Measurements from ENCODE around the gene AP1G2. TPM values are rescaled to one million over a fixed set of nuclear protein-coding genes. Genes with fewer than 3 reads are reported as not detected.

AP1G2 gene
- total RNA-seq (2022; extraction: Qiagen RNA extraction) = 35.3 to 51.0 TPM (median 48.3 TPM) in 5 replicates

DNA sequence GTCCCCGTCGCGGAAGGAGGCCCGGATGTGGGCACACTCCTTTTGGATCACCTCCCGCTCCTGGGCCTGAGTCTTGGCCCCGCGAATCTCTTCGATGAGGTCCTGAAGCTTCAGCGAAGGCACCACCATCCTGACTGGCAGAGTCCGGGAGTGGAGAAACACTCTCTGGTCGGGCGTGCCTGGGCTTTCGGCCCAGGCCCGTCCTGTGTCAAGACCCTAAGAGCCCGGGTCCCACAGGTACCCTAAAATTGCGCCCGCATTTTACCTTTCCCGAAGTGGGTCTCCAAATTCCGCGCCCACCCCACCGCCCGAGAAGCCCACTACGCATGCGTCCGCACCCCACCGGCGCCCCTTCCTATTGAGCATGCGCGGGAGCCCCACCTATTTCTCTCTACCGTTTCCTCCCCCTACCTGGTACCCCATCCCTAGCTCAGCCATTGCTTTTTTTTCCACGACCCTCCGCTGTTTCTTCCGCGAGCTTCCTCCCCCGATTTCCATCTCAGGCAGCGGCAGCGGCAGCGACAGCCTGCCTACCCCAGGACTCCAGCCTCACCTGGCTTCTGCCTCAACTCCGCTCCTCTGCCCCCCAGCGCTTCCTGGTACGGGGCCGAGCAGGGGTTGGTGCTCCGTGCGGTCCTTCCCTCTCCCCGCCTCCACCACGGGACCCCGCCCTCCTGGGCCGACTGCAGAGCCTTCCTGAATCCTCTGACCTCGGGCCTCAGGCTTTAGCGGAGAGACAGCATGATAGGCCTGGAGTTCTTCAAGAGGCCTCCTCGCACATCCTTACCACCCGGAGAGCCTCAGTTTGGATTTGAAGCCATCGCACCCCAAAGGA is at the start of gene AP1G2:
TSS of gene AP1G2 (minus strand) at position 606 of the 835 bp plus-strand sequence. CDS start at position 129, 477 bp downstream.

GRCh38 chr14:23578560-23579310 is 11.1 kb upstream of the AP1G2 start, which contains the start of gene JPH4:
Gene JPH4 (minus strand): TSS chr14:23578790. CDS start chr14:23577453, 1,337 bp downstream.

GRCh38 chr14:23555882-23556699 is 11.5 kb downstream of the AP1G2 start, which contains the start of gene THTPA:
Gene THTPA (plus strand): TSS chr14:23556271. CDS start chr14:23556758, 487 bp downstream.

DNA sequence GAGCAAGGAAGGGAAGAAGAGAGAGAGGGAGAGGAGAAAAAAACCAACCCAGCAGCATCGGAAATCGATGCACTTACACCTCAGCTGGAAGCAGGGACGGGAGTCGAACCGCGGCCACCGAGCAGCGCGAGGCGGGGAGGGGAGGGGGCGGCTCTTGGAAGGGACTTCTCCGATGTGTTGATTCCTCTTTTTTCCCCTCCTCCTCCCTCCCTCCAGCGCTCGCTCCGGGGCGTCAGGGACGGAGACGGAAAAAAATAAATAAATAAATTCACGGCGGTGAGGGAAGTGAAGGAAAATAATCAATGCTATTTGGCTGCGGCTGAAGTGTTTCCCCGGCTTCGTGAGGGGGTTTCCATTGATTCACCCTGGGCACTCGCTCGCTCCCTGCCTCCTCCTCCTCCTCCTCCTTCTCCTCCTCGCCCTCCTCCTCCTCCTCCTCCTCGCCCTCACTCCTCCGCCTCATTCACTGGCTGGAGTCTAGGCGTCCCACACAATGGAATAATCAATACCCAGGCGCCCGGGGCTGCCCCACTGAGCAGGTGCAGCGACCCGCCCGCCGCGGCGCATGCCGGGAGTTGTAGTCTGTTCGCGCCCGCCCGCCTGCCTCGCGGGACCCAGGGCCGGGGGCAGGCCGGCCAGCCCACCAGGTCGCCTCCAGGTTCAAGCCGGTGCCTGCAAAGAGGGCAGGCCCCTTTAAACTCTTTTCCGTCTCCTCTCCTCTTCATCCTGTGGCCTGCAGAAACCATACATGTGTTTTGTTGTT is 16.1 kb downstream of the AP1G2 start, which contains the start of gene ZFHX2:
TSS of gene ZFHX2 (minus strand) at position 500 of the 763 bp plus-strand sequence. CDS start 16,440 bp downstream, outside the sequence.

Other genes with a start within 250 kb of the AP1G2 start
- 132 to 144 TPM (median 142 TPM) in 5 replicates for gene PABPN1, start 246.3 kb downstream of the AP1G2 start, total RNA-seq (2022; extraction: Qiagen RNA extraction)
- gene SLC22A17, start 214.9 kb downstream of the AP1G2 start, total RNA-seq (2022; extraction: Qiagen RNA extraction) = 5.5 to 7.4 TPM (median 6.7 TPM) in 5 replicates
- not detected in 5 replicates for gene EFS, start 202.6 kb downstream of the AP1G2 start, total RNA-seq (2022; extraction: Qiagen RNA extraction)
- not detected in 5 replicates for gene IL25, start 195.0 kb downstream of the AP1G2 start, total RNA-seq (2022; extraction: Qiagen RNA extraction)
- not detected in 5 replicates for gene CMTM5, start 190.7 kb downstream of the AP1G2 start, total RNA-seq (2022; extraction: Qiagen RNA extraction)
- 0.08 to 0.17 TPM (median 0.10 TPM) in 5 replicates for gene MYH6, start 159.5 kb downstream of the AP1G2 start, total RNA-seq (2022; extraction: Qiagen RNA extraction)
- 0.01 to 0.02 TPM (median 0.02 TPM) in 4 of 5 replicates, not detected in the other for gene MYH7, start 132.1 kb downstream of the AP1G2 start, total RNA-seq (2022; extraction: Qiagen RNA extraction)
- gene NGDN, start 98.1 kb downstream of the AP1G2 start, total RNA-seq (2022; extraction: Qiagen RNA extraction) = 57.8 to 65.9 TPM (median 60.1 TPM) in 5 replicates
- 0.35 to 0.95 TPM (median 0.56 TPM) in 5 replicates for gene ZFHX2, start 16.0 kb downstream of the AP1G2 start, total RNA-seq (2022; extraction: Qiagen RNA extraction)
- gene THTPA, start 11.5 kb downstream of the AP1G2 start, total RNA-seq (2022; extraction: Qiagen RNA extraction) = 12.3 to 15.0 TPM (median 12.8 TPM) in 5 replicates
- gene JPH4, start 11.0 kb upstream of the AP1G2 start, total RNA-seq (2022; extraction: Qiagen RNA extraction) = 0.06 to 0.21 TPM (median 0.11 TPM) in 5 replicates
- 5.8 to 7.6 TPM (median 5.9 TPM) in 5 replicates for gene DHRS2, start 68.6 kb upstream of the AP1G2 start, total RNA-seq (2022; extraction: Qiagen RNA extraction)

Measured in A549 treated with AZD2906 at 1 μM for 4 hours (cell line).